ENCODE results near the gene CRY2.

DNA sequence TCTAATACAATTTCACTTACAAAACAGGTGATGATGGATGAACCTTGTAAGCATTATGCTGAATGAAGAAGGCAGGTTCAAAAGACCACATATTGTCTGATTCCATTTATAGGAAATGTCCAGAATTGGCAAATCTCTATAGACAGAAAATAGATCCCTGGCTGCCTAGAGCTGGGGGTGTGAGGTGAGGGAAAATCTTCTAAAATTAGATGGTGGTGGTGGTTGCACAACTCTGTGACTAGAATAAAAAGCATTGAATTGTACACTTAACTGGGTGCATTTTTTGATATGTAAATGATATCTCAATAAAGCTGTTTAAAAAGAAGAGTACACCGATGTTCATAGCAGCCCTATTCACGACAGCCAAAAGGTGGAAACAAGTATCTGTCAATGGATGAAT, 16.7 kb upstream of the CRY2 start:
- TF ChIP-seq POLR2A (IDR thresholded peaks at IDR 0.05) = no peak
- TF ChIP-seq, protein P1, sequence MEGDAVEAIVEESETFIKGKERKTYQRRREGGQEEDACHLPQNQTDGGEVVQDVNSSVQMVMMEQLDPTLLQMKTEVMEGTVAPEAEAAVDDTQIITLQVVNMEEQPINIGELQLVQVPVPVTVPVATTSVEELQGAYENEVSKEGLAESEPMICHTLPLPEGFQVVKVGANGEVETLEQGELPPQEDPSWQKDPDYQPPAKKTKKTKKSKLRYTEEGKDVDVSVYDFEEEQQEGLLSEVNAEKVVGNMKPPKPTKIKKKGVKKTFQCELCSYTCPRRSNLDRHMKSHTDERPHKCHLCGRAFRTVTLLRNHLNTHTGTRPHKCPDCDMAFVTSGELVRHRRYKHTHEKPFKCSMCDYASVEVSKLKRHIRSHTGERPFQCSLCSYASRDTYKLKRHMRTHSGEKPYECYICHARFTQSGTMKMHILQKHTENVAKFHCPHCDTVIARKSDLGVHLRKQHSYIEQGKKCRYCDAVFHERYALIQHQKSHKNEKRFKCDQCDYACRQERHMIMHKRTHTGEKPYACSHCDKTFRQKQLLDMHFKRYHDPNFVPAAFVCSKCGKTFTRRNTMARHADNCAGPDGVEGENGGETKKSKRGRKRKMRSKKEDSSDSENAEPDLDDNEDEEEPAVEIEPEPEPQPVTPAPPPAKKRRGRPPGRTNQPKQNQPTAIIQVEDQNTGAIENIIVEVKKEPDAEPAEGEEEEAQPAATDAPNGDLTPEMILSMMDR (IDR thresholded peaks at IDR 0.05) = no peak
